C4-2B (cell line): ENCODE measurements around the gene THRB.

ENCODE experiments used
- H3K27ac ChIP-seq: fragments of 450-650 bp; 2 replicates; pipeline ENCODE4 v1.5.1; 2017
- ZFX ChIP-seq: fragments of 450-650 bp; IDR thresholded peaks from 2 replicates; pipeline ENCODE4 v1.6.1; 2017
- TF ChIP-seq, protein P1 (sequence below): fragments of 450-650 bp; conservative IDR thresholded peaks from 2 replicates; pipeline ENCODE4 v1.5.1; 2017; ENCODE audit warnings: mild to moderate bottlenecking

THRB gene

DNA sequence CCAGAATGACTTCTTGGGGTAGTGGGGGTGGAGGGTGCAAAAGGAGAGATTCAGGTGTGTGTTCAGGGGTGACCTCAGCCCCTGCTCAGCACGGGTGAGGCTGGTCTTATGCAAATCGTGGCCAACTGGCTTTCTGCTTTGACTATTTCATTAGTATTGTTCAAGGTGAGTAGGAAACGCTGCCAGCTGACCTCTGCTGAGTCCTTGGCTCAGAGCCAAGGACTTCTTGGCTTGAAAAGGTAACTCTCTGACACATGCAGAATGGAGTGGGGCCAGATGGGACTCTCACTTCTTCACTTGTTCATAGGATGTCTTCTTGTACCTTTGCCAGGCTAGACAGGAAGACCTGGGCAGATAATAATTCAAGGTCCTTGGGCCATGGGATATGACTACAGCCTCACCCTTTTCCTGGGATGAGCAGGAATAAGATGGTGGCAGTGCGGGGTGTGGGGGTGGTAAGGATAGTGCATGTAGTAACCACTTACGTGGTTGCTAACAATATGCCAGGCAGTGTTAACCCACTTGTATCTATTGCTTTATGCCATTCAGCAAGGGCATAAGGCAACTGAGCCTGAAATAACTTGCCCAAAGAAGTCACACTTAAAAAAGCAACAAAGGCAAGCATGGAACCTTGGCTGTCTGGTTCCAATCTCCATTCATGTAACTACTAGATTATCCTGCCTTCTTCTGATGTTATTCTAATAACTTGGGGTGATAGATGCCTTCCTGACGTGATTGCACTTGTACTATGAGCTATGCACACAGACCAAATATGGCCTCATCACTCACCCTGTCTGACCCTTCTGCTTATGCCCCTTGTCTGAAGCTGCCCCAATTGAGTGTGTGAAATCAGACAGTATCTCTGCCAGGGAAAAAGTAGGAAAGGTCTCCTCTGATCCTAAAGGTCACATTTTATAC is 356.4 kb downstream of the THRB start:
- TF ChIP-seq, protein P1, sequence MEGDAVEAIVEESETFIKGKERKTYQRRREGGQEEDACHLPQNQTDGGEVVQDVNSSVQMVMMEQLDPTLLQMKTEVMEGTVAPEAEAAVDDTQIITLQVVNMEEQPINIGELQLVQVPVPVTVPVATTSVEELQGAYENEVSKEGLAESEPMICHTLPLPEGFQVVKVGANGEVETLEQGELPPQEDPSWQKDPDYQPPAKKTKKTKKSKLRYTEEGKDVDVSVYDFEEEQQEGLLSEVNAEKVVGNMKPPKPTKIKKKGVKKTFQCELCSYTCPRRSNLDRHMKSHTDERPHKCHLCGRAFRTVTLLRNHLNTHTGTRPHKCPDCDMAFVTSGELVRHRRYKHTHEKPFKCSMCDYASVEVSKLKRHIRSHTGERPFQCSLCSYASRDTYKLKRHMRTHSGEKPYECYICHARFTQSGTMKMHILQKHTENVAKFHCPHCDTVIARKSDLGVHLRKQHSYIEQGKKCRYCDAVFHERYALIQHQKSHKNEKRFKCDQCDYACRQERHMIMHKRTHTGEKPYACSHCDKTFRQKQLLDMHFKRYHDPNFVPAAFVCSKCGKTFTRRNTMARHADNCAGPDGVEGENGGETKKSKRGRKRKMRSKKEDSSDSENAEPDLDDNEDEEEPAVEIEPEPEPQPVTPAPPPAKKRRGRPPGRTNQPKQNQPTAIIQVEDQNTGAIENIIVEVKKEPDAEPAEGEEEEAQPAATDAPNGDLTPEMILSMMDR: no peak
- TF ChIP-seq ZFX: 0 out of 2 replicates have a peak, but pooled peaks have one; percentile 8
- peak overlapping the region; percentile 100 for H3K27ac ChIP-seq

DNA sequence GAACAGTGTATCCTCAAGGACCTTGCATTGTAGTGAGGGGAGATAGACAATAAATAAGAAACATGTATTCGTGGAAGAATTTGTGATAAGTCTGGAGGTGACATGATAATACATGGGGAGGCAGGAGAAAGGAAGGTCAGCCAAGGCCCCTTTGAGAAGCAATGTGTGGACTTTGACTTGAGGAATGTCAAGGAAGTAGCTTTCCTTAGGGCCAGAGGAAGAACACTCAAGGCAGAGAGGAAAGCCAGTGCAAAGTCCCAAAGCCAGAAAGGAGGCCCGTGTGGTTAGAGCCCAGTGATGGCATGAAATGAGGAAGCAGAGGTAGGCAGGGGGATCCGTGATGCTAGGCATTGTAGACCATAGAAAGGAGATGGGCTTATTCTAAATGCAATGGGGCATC is 357.3 kb downstream of the THRB start:
- H3K27ac ChIP-seq: peak overlapping the region; percentile 100
- no peak for TF ChIP-seq ZFX
- TF ChIP-seq, protein P1: no peak

DNA sequence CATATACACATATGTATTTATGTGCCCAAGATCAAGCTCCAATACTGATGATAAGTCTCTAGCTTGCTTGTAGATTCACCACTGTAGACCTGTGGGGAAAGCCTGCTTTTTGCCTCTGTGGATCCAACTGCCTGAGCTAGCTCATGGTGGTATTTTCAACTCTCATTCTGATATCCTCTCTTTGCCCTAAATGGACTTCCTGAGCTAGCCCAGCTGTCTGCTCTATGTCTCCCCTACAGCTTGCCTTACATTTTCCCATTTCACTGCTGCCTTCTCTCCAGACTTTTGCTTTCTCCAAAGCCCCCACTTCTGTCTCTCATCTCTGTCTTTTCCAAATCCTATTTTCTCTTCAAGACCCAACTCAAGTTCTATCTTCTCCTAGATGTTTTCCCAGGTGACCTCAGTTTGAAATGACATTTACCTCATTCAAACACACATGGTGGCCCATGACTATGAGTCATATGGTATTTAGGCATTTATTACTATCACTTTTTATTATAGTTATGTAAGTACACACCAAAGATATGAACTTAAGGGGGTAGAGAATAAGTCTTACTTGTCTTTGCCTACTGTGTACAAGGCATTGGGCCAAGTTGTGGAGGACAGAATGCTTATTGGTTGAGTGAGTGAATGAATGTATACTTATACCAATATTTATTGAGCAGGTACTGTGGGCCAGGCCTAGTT is 357.9 kb downstream of the THRB start:
- TF ChIP-seq, protein P1: no peak
- no peak for TF ChIP-seq ZFX
- H3K27ac ChIP-seq: peak overlapping the region; percentile 100

DNA sequence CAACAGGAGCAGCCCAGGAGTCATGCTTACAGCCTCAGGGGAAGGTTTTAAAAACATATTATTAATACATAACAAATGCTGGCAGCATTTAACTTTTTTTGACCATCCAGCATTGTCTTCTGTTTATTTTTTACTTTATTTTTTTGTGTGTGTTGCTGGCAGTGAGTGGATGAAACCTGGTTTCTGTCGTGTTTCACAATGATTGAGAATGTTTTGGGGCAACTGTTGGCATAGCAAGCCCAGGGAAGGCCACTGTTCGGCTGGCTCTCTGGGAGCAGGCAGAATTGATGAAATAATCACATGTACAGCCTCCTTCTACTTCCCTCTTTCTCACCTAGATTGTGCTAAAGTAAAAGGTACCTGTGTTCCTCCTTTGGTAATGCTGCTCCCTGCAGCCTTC is 359.4 kb downstream of the THRB start:
- peak overlapping the region; percentile 95 for H3K27ac ChIP-seq
- TF ChIP-seq, protein P1: no peak
- no peak for TF ChIP-seq ZFX

DNA sequence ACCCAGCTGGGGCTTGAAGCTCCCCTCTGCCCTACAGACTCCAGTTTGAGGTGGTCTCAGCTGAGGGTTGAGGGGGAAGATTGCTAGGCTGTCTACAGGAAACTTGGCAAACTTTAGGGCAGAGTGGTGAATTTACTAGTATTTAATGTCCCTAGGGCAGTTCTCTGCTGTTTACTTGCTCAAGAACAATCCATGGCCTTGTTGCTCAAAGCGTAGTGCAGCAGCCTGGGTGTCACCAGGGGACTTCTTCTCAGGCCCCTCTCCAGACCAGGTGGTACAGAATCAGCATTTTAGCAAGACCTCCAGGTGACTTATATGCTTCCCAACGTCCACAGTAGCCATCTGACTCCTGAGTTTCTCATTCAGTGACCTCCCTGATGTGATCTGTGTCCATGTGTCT is 360.7 kb downstream of the THRB start:
- TF ChIP-seq, protein P1: no peak
- TF ChIP-seq ZFX: peak; percentile 28; the same call in 1 of the 2 replicates
- H3K27ac ChIP-seq: peak overlapping the region; percentile 95

DNA sequence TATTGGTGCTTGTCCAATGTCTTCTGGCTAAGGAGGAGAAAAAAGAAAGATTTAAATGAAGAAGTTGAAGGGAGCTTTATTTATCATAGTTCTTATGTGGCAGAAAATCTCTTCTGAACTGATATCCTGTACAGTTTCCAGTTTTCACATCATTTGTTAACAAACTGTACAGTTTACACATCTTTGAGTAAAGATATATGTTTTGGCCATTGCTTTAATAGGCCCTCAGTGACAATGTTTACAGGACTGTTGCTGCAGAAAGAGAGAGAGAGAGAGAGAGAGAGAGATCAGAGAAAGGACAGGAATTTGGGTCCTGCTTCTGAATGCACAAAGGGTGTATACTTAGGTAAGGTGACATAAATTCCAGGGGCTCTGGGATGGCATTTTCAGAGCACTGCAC is 361.2 kb downstream of the THRB start:
- TF ChIP-seq ZFX: no peak
- TF ChIP-seq, protein P1: no peak
- peak overlapping the region; percentile 95 for H3K27ac ChIP-seq

DNA sequence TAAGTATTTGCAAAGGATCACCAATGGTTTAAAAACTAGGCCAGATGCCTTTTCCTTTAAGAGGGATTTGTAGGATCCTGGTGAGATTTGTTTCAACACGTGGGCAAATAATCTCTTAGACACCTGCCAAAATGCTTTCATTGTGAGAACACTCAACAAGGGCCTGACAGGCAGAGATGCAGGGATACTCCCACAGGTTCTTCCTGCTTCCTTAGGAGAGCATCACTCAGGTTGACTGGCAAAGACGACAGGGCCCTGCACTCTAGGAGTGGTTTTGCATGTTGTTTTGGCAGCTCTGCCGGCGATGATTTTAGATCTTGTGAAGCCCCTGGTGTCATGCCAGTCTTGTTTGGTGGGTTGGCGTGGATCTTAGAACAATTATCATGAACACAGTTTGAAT is 365.1 kb downstream of the THRB start:
- peak overlapping the region; percentile 57 for H3K27ac ChIP-seq

More for the DNA sequence above, 365.1 kb downstream of the THRB start:
- TF ChIP-seq ZFX: no peak
- TF ChIP-seq, protein P1: no peak
